NT2/D1 (cell line): ENCODE data around the gene BABAM2.

ENCODE experiments used
- YY1 ChIP-seq: IDR thresholded peaks from 2 replicates; pipeline ENCODE4 v1.6.1; 2011; ENCODE audit not compliant: insufficient read length, insufficient read depth
- ZNF274 ChIP-seq: IDR thresholded peaks from 2 replicates; pipeline ENCODE4 v1.6.1; 2011; ENCODE audit warnings: mild to moderate bottlenecking, low read depth, low read length

- TF ChIP-seq ZNF274, result no peak
- no peak for TF ChIP-seq YY1
Observed at GRCh38 chr2:28172114-28172898, 281.8 kb downstream of the BABAM2 start.
